HepG2 (cell line): Measurements from ENCODE around the gene PHACTR1. TPM values are rescaled to one million over a fixed set of nuclear protein-coding genes. Genes with fewer than 3 reads are reported as not detected.

Source experiments
- ATAC-seq: fragments of 200-7000 bp; cut with Tn5 transposase; 3 replicates; pipeline ENCODE4 v1.9.1; 2020; ENCODE audit warnings: mild to moderate bottlenecking, moderate library complexity
- BruUV-seq: library from RNA; stranded (reverse); fragments of 400-500 nt; replicated peaks from 2 replicates; lab custom pipeline; 2021; lab: Mats Ljungman, UMichigan
- CTCF ChIA-PET: fragments of 300-600 bp; formaldehyde crosslinking; extraction: SDS; loops from one replicate; lab custom pipeline; 2021; ENCODE audit warnings: low total read pairs, inconsistent platforms, low intra/inter-chr PET ratio; lab: Yijun Ruan, JAX
- POLR2A ChIA-PET: fragments of 350-600 bp; sonication (Branson Sonifier 250); formaldehyde crosslinking; loops from one replicate; lab custom pipeline; 2020; ENCODE audit warnings: antibody characterized with exemption, inconsistent platforms; lab: Yijun Ruan, JAX
- DNase-seq: peaks from one replicate; pipeline ENCODE4 v3.0.0-alpha.2; 2015; ENCODE audit warnings: low spot score
- FAIRE-seq: peaks from 3 replicates; lab custom pipeline; 2011; peaks lifted over from hg19 to GRCh38; lab: Jason Lieb, UNC
- H2AFZ ChIP-seq: one replicate; pipeline ENCODE4 v1.6.1; 2011; ENCODE audit warnings: low read length, inconsistent platforms
- H3K27ac ChIP-seq: fragments of 300-600 bp; 3 replicates; pipeline ENCODE4 v1.8.0; 2011; ENCODE audit warnings: mixed run types, mild to moderate bottlenecking, mixed read lengths, low read length, inconsistent platforms; ENCODE audit not compliant: insufficient read depth; ENCODE audit errors: extremely low read length
- H3K27me3 ChIP-seq, 2 experiments: fragments of 200-600 bp in 1 of 2; 2 replicates in 1 of 2; 3 replicates in 1 of 2; pipeline versions ENCODE4 v1.6.0 to v1.8.0; 2011; ENCODE audit warnings: low read length in 2 of 2, mild to moderate bottlenecking in 2 of 2, moderate library complexity in 2 of 2, inconsistent platforms in 1 of 2; ENCODE audit not compliant: insufficient read depth in 2 of 2, control insufficient read depth in 1 of 2
- H3K36me3 ChIP-seq, 2 experiments: fragments of 200-600 bp in 1 of 2; replicated peaks in 1 of 2; 2 replicates in 1 of 2; 3 replicates in 1 of 2; pipeline versions ENCODE4 v1.5.1 to v1.8.0; 2011; ENCODE audit warnings: low read length in 2 of 2, inconsistent platforms in 1 of 2; ENCODE audit not compliant: insufficient read depth in 2 of 2, control insufficient read depth in 1 of 2
- H3K4me1 ChIP-seq: 2 replicates; pipeline ENCODE4 v1.5.1; 2012; ENCODE audit warnings: low read length, inconsistent platforms; ENCODE audit not compliant: insufficient read depth
- H3K4me2 ChIP-seq: 2 replicates; pipeline ENCODE4 v1.6.0; 2011; ENCODE audit warnings: low read depth, low read length, inconsistent platforms
- H3K4me3 ChIP-seq, 3 experiments: fragments of 200-600 bp in 1 of 3; sonication (generic), shearing (Covaris generic) in 1 of 3; replicated peaks in 1 of 3; 2 replicates each; pipeline ENCODE4 v1.5.1; 2011 to 2016; ENCODE audit warnings: low read length in 3 of 3, inconsistent platforms in 2 of 3, low read depth in 2 of 3, mild to moderate bottlenecking in 2 of 3, control low read depth in 1 of 3, mixed read lengths in 1 of 3; ENCODE audit not compliant: insufficient read depth in 1 of 3
- H3K79me2 ChIP-seq: one replicate; pipeline ENCODE4 v1.6.1; 2011; ENCODE audit warnings: low read length, inconsistent platforms; ENCODE audit not compliant: insufficient read depth
- H3K9ac ChIP-seq: 2 replicates; pipeline ENCODE4 v1.6.0; 2011; ENCODE audit warnings: mild to moderate bottlenecking, low read depth, low read length, inconsistent platforms; ENCODE audit not compliant: insufficient read depth
- H3K9me3 ChIP-seq: 2 replicates; pipeline ENCODE4 v1.5.1; 2012; ENCODE audit warnings: mild to moderate bottlenecking, low read length
- H4K20me1 ChIP-seq: 2 replicates; pipeline ENCODE4 v1.6.0; 2011; ENCODE audit warnings: inconsistent platforms, mild to moderate bottlenecking, low read length, moderate library complexity; ENCODE audit not compliant: insufficient read depth
- HNRNPK ChIP-seq: fragments of 200-400 bp; formaldehyde crosslinking; IDR thresholded peaks from 2 replicates; pipeline ENCODE4 v1.6.1; 2018; ENCODE audit warnings: low read length, low read depth, moderate library complexity, mild to moderate bottlenecking; ENCODE audit not compliant: poor library complexity, severe bottlenecking
- NFYC ChIP-seq: IDR thresholded peaks from 2 replicates; pipeline ENCODE4 v1.6.1; 2016; ENCODE audit warnings: missing genetic modification reagents, missing compliant biosample characterization
- ONECUT2 ChIP-seq: sonication (generic); formaldehyde crosslinking; IDR thresholded peaks from 2 replicates; pipeline ENCODE4 v1.4.0; 2020; ENCODE audit warnings: missing genetic modification reagents
- PITX1 ChIP-seq: sonication (generic); formaldehyde crosslinking; IDR thresholded peaks from 2 replicates; pipeline ENCODE4 v1.5.1; 2020; ENCODE audit warnings: mild to moderate bottlenecking, missing genetic modification reagents
- SIX1 ChIP-seq: sonication (generic); formaldehyde crosslinking; IDR thresholded peaks from 2 replicates; pipeline ENCODE4 v1.4.0; 2020; ENCODE audit warnings: missing genetic modification reagents, borderline replicate concordance
- TP53 ChIP-seq: sonication (generic); formaldehyde crosslinking; conservative IDR thresholded peaks from 2 replicates; pipeline ENCODE4 v1.4.0; 2020; ENCODE audit warnings: missing genetic modification reagents
- ZMYM2 ChIP-seq: sonication (generic); formaldehyde crosslinking; IDR thresholded peaks from 2 replicates; pipeline ENCODE4 v1.8.0; 2022; ENCODE audit warnings: mild to moderate bottlenecking, missing genetic modification reagents
- ZNF264 ChIP-seq: sonication (generic); formaldehyde crosslinking; IDR thresholded peaks from 2 replicates; pipeline ENCODE4 v1.4.0; 2020; ENCODE audit warnings: missing genetic modification reagents
- ZNF703 ChIP-seq: sonication (generic); formaldehyde crosslinking; IDR thresholded peaks from 2 replicates; pipeline ENCODE4 v1.5.1; 2020; ENCODE audit warnings: missing genetic modification reagents, mild to moderate bottlenecking, moderate library complexity, borderline replicate concordance
- ZNF788 ChIP-seq: sonication (generic); formaldehyde crosslinking; IDR thresholded peaks from 2 replicates; pipeline ENCODE4 v1.5.0; 2020; ENCODE audit warnings: mild to moderate bottlenecking, missing genetic modification reagents, borderline replicate concordance
- WGBS: methylation state at CpG from one replicate; pipeline ENCODE4 v1.1.6; 2017; ENCODE audit warnings: low lambda C conversion rate; 5-methylcytosine and 5-hydroxymethylcytosine counted together
- in situ Hi-C: cut with HindIII; loops from 2 replicates; pipeline ENCODE4 v1.10.0; 2017; ENCODE audit warnings: low pct_unique_long_range_greater_than_20kb; ENCODE audit not compliant: extremely low pct_ligation_motif_present
- intact Hi-C: fragments of 100-400 bp; cut with micrococcal nuclease; formaldehyde crosslinking; loops from one replicate; pipeline ENCODE4 v1.10.0; 2022; ENCODE audit not compliant: unreplicated experiment
- polyA plus RNA-seq, 8 experiments: library from polyadenylated mRNA; depleted of rRNA in 3 of 8; stranded (reverse) in 7 of 8; unstranded in 1 of 8; fragments of >200 nt; fragmentation: Illumina TruSeq in 4 of 8; extraction: Trizol in 4 of 8; gene quantifications; 2 replicates each; pipeline versions ENCODE4 v1.2.1 to v1.2.3, GENCODE V29; 2011 to 2016; ENCODE audit warnings: low read depth in 4 of 8, missing spikeins in 1 of 8, mixed read lengths in 1 of 8; ENCODE audit not compliant: insufficient read depth in 1 of 8
- total RNA-seq, 5 experiments: library from RNA; depleted of rRNA; stranded (reverse); fragments of >200 nt; fragmentation: Illumina TruSeq; extraction: Trizol; gene quantifications; 2 replicates each; pipeline ENCODE4 v1.2.3, GENCODE V29; 2016; ENCODE audit warnings: low read depth in 1 of 5
- TF ChIP-seq, protein P1 (sequence below): sonication (generic); formaldehyde crosslinking; IDR thresholded peaks from 2 replicates; pipeline ENCODE4 v1.4.0; 2020; ENCODE audit warnings: missing genetic modification reagents, borderline replicate concordance
- TF ChIP-seq, protein P2 (sequence below): sonication (generic); formaldehyde crosslinking; IDR thresholded peaks from 2 replicates; pipeline ENCODE4 v1.5.1; 2020; ENCODE audit warnings: missing genetic modification reagents, mild to moderate bottlenecking, borderline replicate concordance
- TF ChIP-seq, protein P3 (sequence below), 2 experiments: sonication (generic) in 1 of 2; formaldehyde crosslinking in 1 of 2; IDR thresholded peaks; 2 replicates each; pipeline versions ENCODE4 v1.4.0 to v1.6.1; 2016 to 2020; ENCODE audit warnings: borderline replicate concordance in 1 of 2, low read depth in 1 of 2, mild to moderate bottlenecking in 1 of 2, missing genetic modification reagents in 1 of 2

PHACTR1 gene
- total and polyA plus RNA-seq, 2 of the 13 experiments (the other 11 are each of a cell fraction or from before 2014, with no cell fraction given): 0.09 TPM; not detected in 1

DNA sequence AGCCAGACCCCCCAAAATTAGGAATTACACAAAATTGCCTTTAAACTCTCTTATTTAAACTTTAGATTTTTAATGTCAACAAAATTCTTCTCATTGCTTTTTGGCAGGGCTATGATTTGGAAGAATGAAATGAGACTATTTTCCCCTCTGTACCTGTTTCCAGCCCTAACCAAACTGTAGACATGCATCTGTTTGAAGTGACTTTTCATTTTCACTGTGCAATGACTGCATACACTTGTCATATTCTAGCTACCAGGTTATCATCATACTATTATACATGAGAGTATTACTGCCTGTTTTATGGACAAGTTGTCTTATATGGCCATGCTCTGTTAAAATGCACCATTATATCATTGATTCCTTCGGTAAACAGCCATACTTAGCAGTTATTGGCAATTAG is 316.6 kb downstream of the PHACTR1 start:
- no peak for ATAC-seq
- Histone ChIP-seq H3K4me1 (no peaks in the 10 kb centered on the region), H3K4me2 (no peak overlapping the region), H3K27ac (no peak overlapping the region), H3K9ac (no peak overlapping the region), H4K20me1 (no peaks in the 10 kb centered on the region), H3K79me2 (no peaks in the 10 kb centered on the region), H3K27me3 (no peaks in the 10 kb centered on the region; a peak in 1 of 5 replicates), H3K9me3 (no peaks in the 10 kb centered on the region), H3K36me3 (no peaks in the 10 kb centered on the region), H3K4me3 (no peak overlapping the region), H2AFZ (no peak overlapping the region)
- no peak for FAIRE-seq
- 32% methylated on average over 1 of the region's 1 CpG for WGBS
- ChIA-PET POLR2A (no interaction called here), CTCF (no interaction called here)
- DNase-seq: no peak
- intact Hi-C loops (no loop called here), in situ Hi-C loops (no loop called here)
- BruUV-seq: no TSS peak
- TF ChIP-seq PITX1 (CRISPR knock-in tag) (no peak), ZMYM2 (CRISPR knock-in tag) (no peak), HNRNPK (no peak), ZNF703 (no peak), ONECUT2 (CRISPR knock-in tag) (no peak), TP53 (CRISPR knock-in tag) (no peak), SIX1 (CRISPR knock-in tag) (no peak), ZNF264 (CRISPR knock-in tag) (no peak), NFYC (CRISPR knock-in tag) (no peak), ZNF788 (no peak)
- TF ChIP-seq, protein P1, sequence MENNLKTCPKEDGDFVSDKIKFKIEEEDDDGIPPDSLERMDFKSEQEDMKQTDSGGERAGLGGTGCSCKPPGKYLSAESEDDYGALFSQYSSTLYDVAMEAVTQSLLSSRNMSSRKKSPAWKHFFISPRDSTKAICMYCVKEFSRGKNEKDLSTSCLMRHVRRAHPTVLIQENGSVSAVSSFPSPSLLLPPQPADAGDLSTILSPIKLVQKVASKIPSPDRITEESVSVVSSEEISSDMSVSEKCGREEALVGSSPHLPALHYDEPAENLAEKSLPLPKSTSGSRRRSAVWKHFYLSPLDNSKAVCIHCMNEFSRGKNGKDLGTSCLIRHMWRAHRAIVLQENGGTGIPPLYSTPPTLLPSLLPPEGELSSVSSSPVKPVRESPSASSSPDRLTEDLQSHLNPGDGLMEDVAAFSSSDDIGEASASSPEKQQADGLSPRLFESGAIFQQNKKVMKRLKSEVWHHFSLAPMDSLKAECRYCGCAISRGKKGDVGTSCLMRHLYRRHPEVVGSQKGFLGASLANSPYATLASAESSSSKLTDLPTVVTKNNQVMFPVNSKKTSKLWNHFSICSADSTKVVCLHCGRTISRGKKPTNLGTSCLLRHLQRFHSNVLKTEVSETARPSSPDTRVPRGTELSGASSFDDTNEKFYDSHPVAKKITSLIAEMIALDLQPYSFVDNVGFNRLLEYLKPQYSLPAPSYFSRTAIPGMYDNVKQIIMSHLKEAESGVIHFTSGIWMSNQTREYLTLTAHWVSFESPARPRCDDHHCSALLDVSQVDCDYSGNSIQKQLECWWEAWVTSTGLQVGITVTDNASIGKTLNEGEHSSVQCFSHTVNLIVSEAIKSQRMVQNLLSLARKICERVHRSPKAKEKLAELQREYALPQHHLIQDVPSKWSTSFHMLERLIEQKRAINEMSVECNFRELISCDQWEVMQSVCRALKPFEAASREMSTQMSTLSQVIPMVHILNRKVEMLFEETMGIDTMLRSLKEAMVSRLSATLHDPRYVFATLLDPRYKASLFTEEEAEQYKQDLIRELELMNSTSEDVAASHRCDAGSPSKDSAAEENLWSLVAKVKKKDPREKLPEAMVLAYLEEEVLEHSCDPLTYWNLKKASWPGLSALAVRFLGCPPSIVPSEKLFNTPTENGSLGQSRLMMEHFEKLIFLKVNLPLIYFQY (CRISPR knock-in tag): no peak
- TF ChIP-seq, protein P2, sequence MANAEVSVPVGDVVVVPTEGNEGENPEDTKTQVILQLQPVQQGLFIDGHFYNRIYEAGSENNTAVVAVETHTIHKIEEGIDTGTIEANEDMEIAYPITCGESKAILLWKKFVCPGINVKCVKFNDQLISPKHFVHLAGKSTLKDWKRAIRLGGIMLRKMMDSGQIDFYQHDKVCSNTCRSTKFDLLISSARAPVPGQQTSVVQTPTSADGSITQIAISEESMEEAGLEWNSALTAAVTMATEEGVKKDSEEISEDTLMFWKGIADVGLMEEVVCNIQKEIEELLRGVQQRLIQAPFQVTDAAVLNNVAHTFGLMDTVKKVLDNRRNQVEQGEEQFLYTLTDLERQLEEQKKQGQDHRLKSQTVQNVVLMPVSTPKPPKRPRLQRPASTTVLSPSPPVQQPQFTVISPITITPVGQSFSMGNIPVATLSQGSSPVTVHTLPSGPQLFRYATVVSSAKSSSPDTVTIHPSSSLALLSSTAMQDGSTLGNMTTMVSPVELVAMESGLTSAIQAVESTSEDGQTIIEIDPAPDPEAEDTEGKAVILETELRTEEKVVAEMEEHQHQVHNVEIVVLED (CRISPR knock-in tag): no peak
- TF ChIP-seq, protein P3, sequence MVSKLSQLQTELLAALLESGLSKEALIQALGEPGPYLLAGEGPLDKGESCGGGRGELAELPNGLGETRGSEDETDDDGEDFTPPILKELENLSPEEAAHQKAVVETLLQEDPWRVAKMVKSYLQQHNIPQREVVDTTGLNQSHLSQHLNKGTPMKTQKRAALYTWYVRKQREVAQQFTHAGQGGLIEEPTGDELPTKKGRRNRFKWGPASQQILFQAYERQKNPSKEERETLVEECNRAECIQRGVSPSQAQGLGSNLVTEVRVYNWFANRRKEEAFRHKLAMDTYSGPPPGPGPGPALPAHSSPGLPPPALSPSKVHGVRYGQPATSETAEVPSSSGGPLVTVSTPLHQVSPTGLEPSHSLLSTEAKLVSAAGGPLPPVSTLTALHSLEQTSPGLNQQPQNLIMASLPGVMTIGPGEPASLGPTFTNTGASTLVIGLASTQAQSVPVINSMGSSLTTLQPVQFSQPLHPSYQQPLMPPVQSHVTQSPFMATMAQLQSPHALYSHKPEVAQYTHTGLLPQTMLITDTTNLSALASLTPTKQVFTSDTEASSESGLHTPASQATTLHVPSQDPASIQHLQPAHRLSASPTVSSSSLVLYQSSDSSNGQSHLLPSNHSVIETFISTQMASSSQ (IDR thresholded peaks at IDR 0.05; ENCODE audit: low read depth): no peak
- TF ChIP-seq, protein P3 (CRISPR knock-in tag; IDR thresholded peaks at IDR 0.05; ENCODE audit: borderline replicate concordance): no peak
